HL-60 (cell line): ENCODE measurements around the gene MLLT6.

Experiments used
- DNase-seq, 2 experiments: peaks; one replicate each; pipeline ENCODE4 v3.0.0-alpha.2; 2010 to 2020; ENCODE audit warnings: low read depth in 1 of 2, low spot score in 1 of 2
- H3K27ac ChIP-seq: fragments of 250-450 bp; sonication (Bioruptor Pico); replicated peaks from 2 replicates; pipeline ENCODE4 v1.5.1; 2020; ENCODE audit warnings: mild to moderate bottlenecking, moderate library complexity
- H3K27me3 ChIP-seq: fragments of 250-450 bp; sonication (Bioruptor Pico); 2 replicates; pipeline ENCODE4 v1.5.1; 2021; ENCODE audit warnings: mild to moderate bottlenecking, moderate library complexity; ENCODE audit not compliant: insufficient read depth, poor library complexity, severe bottlenecking
- H3K4me3 ChIP-seq: replicated peaks from 2 replicates; pipeline ENCODE4 v1.5.1; 2011; ENCODE audit warnings: mild to moderate bottlenecking, control low read depth, low read length; ENCODE audit not compliant: insufficient read depth
- GABPA ChIP-seq: IDR thresholded peaks from 2 replicates; pipeline ENCODE4 v1.6.1; 2012; ENCODE audit warnings: low read depth
- POLR2AphosphoS5 ChIP-seq: IDR thresholded peaks from 2 replicates; pipeline ENCODE4 v1.6.1; 2012; ENCODE audit warnings: low read depth
- SPI1 ChIP-seq: IDR thresholded peaks from 2 replicates; pipeline ENCODE4 v1.6.1; 2012; ENCODE audit warnings: low read depth, mild to moderate bottlenecking, borderline replicate concordance
- TF ChIP-seq, protein P1 (sequence below): IDR thresholded peaks from one replicate; pipeline ENCODE4 v1.5.1; 2011; ENCODE audit warnings: low read length, control low read depth, inconsistent platforms; ENCODE audit not compliant: insufficient read depth
- TF ChIP-seq, protein P2 (sequence below): IDR thresholded peaks from 2 replicates; pipeline ENCODE4 v1.6.1; 2012; ENCODE audit warnings: low read depth; ENCODE audit not compliant: insufficient replicate concordance

The MLLT6 gene

DNA sequence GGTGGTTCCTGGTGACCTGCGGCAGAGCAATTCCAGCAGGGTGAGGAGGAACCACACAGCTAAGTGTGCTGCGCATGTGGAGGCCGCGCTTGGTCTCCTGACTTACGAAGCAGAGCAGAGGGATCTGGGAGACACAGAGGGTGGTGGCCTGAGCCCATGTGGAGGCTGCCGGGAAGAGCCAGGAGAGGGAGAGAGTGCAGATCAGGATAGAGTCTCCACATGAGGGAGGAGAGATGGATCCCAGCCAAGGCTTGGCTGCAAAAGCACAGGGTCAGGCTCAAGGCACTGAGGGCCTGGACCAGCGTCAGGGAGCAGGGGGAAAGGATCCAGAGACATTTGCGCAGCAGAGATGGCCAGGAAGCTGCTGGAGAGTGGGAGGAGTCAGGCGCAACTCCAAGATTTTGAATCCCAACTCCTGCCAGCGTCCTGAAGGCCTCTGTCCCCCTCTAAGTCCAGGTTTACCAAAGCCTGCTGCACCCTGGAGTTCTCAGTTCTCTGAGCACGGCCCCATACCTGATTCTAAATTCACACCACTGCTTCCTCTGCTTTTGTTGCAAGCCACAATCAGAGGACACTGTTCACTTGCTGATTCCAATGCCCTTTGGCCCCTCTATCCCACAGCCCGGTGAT lies 11.3 kb upstream of the MLLT6 start:
- DNase-seq: no peak
- TF ChIP-seq, protein P1, sequence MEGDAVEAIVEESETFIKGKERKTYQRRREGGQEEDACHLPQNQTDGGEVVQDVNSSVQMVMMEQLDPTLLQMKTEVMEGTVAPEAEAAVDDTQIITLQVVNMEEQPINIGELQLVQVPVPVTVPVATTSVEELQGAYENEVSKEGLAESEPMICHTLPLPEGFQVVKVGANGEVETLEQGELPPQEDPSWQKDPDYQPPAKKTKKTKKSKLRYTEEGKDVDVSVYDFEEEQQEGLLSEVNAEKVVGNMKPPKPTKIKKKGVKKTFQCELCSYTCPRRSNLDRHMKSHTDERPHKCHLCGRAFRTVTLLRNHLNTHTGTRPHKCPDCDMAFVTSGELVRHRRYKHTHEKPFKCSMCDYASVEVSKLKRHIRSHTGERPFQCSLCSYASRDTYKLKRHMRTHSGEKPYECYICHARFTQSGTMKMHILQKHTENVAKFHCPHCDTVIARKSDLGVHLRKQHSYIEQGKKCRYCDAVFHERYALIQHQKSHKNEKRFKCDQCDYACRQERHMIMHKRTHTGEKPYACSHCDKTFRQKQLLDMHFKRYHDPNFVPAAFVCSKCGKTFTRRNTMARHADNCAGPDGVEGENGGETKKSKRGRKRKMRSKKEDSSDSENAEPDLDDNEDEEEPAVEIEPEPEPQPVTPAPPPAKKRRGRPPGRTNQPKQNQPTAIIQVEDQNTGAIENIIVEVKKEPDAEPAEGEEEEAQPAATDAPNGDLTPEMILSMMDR: no peak
- TF ChIP-seq POLR2AphosphoS5: no peak
- no peak for TF ChIP-seq GABPA
- TF ChIP-seq, protein P2, sequence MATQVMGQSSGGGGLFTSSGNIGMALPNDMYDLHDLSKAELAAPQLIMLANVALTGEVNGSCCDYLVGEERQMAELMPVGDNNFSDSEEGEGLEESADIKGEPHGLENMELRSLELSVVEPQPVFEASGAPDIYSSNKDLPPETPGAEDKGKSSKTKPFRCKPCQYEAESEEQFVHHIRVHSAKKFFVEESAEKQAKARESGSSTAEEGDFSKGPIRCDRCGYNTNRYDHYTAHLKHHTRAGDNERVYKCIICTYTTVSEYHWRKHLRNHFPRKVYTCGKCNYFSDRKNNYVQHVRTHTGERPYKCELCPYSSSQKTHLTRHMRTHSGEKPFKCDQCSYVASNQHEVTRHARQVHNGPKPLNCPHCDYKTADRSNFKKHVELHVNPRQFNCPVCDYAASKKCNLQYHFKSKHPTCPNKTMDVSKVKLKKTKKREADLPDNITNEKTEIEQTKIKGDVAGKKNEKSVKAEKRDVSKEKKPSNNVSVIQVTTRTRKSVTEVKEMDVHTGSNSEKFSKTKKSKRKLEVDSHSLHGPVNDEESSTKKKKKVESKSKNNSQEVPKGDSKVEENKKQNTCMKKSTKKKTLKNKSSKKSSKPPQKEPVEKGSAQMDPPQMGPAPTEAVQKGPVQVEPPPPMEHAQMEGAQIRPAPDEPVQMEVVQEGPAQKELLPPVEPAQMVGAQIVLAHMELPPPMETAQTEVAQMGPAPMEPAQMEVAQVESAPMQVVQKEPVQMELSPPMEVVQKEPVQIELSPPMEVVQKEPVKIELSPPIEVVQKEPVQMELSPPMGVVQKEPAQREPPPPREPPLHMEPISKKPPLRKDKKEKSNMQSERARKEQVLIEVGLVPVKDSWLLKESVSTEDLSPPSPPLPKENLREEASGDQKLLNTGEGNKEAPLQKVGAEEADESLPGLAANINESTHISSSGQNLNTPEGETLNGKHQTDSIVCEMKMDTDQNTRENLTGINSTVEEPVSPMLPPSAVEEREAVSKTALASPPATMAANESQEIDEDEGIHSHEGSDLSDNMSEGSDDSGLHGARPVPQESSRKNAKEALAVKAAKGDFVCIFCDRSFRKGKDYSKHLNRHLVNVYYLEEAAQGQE: no peak
- no peak for TF ChIP-seq SPI1
- H3K27me3 ChIP-seq: no peaks in the 10 kb centered on the region
- no peak overlapping the region for H3K4me3 ChIP-seq
- H3K27ac ChIP-seq: no peak overlapping the region

DNA sequence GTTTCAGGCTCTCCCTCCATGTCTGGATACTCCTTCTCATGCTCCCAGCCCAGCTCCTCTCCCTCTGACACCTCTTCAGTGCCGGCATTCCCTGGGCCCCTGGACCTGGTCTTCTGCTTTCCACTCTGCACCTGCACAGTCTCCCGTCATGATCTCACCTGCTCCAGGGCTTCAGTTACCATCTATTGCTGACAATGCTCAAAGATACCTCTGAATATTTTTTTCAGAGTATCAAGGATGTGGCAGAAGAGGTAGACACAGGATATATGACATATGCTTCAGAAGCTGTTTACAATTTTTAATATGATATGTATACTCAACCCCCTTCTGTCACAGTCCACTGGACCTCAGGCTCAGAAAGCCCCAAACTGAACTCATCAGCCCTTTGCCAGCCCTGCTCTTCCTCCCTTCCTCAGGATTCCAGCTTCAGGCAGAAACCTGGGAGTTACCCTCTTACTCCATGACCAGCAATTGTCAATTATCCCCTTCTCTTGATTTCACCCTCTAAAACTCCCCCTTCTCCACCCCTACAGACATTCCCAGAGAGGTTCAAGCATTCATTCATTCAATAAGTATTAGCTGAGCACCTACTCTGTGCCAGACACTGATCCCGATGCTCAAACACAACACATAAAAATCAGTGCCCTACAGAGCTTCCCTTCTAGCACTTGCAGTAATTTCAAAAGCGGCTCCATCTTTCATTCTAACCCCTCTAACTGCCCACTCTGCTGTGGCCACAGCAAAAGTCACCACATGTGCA lies 7.8 kb upstream of the MLLT6 start:
- Histone ChIP-seq H3K4me3 (no peak overlapping the region), H3K27ac (no peak overlapping the region), H3K27me3 (no peaks in the 10 kb centered on the region)
- no peak for DNase-seq
- TF ChIP-seq, protein P2: no peak
- TF ChIP-seq POLR2AphosphoS5 (no peak), SPI1 (no peak), GABPA (no peak)
- TF ChIP-seq, protein P1: no peak

DNA sequence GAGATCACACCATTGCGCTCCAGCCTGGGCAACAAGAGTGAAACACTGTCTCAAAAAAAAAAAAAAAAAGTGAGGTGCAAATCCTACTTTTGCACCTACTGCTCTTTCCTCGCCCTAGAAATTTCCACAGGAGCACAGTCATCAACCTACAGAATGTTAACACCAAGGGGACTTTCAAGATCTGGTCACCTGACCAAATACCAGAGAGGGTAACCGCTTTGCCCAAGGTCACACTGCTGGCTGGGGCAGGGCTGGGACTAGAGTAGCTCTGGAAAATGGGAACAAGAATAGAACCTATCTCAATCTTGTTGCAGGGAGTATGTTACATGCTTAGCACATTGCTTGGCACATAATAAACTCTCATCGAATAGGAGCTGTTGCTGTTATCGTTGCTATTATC lies 6.3 kb upstream of the MLLT6 start:
- TF ChIP-seq GABPA: no peak
- no peak for TF ChIP-seq POLR2AphosphoS5
- TF ChIP-seq, protein P1: no peak
- TF ChIP-seq, protein P2: no peak
- no peak for TF ChIP-seq SPI1
- Histone ChIP-seq H3K4me3 (no peak overlapping the region), H3K27me3 (no peaks in the 10 kb centered on the region), H3K27ac (no peak overlapping the region)
- DNase-seq: no peak
